ENCODE measurements around the gene PHLDA1. TPM values are rescaled to one million over a fixed set of nuclear protein-coding genes. Genes with fewer than 3 reads are reported as not detected.

Gene PHLDA1
- total and polyA plus RNA-seq, 2 of the 13 experiments (the other 11 are each of a cell fraction or from before 2014, with no cell fraction given) = 33.8 to 41.0 TPM

DNA sequence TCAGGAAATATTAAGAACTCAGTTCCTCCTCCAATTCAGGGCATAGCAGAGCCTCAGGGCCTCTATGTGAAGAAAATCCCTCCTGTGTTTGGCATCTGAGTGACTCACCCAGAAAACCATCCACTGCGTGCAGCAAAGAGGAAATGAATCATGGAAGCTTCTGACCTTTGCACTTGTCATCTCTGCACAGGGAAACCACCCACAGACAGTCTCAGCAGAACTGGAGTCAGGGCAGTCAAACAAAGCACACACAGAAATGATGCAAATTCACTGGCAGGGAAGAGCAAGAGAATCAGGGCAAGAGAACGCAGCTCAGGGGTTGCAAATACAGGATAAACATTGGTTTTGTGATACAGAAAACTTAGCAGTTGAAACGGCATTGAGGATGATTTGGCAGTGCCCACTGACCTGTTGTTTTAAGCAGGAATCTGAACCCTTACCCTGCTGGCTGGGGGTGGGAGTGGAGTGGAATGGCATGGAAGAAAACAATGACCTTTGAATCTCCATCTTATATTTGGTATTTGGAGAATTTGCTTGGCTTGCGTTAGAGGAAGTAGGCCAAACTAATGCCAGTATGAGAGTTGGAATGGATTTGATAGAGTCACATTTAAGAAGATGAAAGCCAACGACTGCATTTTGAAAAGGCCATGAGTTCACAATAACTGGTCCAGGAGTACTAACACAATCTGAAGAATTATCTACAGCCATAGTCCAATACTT is 53.5 kb downstream of the PHLDA1 start (continued):
- TF ChIP-seq, protein P1, sequence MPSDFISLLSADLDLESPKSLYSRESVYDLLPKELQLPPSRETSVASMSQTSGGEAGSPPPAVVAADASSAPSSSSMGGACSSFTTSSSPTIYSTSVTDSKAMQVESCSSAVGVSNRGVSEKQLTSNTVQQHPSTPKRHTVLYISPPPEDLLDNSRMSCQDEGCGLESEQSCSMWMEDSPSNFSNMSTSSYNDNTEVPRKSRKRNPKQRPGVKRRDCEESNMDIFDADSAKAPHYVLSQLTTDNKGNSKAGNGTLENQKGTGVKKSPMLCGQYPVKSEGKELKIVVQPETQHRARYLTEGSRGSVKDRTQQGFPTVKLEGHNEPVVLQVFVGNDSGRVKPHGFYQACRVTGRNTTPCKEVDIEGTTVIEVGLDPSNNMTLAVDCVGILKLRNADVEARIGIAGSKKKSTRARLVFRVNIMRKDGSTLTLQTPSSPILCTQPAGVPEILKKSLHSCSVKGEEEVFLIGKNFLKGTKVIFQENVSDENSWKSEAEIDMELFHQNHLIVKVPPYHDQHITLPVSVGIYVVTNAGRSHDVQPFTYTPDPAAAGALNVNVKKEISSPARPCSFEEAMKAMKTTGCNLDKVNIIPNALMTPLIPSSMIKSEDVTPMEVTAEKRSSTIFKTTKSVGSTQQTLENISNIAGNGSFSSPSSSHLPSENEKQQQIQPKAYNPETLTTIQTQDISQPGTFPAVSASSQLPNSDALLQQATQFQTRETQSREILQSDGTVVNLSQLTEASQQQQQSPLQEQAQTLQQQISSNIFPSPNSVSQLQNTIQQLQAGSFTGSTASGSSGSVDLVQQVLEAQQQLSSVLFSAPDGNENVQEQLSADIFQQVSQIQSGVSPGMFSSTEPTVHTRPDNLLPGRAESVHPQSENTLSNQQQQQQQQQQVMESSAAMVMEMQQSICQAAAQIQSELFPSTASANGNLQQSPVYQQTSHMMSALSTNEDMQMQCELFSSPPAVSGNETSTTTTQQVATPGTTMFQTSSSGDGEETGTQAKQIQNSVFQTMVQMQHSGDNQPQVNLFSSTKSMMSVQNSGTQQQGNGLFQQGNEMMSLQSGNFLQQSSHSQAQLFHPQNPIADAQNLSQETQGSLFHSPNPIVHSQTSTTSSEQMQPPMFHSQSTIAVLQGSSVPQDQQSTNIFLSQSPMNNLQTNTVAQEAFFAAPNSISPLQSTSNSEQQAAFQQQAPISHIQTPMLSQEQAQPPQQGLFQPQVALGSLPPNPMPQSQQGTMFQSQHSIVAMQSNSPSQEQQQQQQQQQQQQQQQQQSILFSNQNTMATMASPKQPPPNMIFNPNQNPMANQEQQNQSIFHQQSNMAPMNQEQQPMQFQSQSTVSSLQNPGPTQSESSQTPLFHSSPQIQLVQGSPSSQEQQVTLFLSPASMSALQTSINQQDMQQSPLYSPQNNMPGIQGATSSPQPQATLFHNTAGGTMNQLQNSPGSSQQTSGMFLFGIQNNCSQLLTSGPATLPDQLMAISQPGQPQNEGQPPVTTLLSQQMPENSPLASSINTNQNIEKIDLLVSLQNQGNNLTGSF (CRISPR knock-in tag; IDR thresholded peaks at IDR 0.05) = no peak
- 0 out of 2 replicates have a peak, but pooled peaks have one; percentile 33 for TF ChIP-seq MAF1 (CRISPR knock-in tag; IDR thresholded peaks at IDR 0.05; ENCODE audit: borderline replicate concordance)
- TF ChIP-seq RFX5 (IDR thresholded peaks at IDR 0.05; ENCODE audit: low read depth, low read length) = no peak
- peak; percentile 97 for TF ChIP-seq ERF (CRISPR knock-in tag; IDR thresholded peaks at IDR 0.05)
- no peak for TF ChIP-seq GPN1 (CRISPR knock-in tag; IDR thresholded peaks at IDR 0.05; ENCODE audit: borderline replicate concordance)
- no peak for TF ChIP-seq CBX2 (IDR thresholded peaks at IDR 0.05; ENCODE audit: low read depth, low read length)
- no peak for TF ChIP-seq CBX2 (CRISPR knock-in tag; IDR thresholded peaks at IDR 0.05; ENCODE audit: low read depth)
- TF ChIP-seq NFATC3 (CRISPR knock-in tag; IDR thresholded peaks at IDR 0.05) = peak; percentile 65; the same call in 1 of the 2 replicates
- no peak for TF ChIP-seq ZNF326 (CRISPR knock-in tag; IDR thresholded peaks at IDR 0.05; ENCODE audit: borderline replicate concordance)
- TF ChIP-seq, protein P2, sequence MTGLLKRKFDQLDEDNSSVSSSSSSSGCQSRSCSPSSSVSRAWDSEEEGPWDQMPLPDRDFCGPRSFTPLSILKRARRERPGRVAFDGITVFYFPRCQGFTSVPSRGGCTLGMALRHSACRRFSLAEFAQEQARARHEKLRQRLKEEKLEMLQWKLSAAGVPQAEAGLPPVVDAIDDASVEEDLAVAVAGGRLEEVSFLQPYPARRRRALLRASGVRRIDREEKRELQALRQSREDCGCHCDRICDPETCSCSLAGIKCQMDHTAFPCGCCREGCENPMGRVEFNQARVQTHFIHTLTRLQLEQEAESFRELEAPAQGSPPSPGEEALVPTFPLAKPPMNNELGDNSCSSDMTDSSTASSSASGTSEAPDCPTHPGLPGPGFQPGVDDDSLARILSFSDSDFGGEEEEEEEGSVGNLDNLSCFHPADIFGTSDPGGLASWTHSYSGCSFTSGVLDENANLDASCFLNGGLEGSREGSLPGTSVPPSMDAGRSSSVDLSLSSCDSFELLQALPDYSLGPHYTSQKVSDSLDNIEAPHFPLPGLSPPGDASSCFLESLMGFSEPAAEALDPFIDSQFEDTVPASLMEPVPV (CRISPR knock-in tag; IDR thresholded peaks at IDR 0.05) = no peak
- no peak for TF ChIP-seq ZNF44 (CRISPR knock-in tag; IDR thresholded peaks at IDR 0.05)
- no peak for TF ChIP-seq GLI4 (CRISPR knock-in tag; IDR thresholded peaks at IDR 0.05; ENCODE audit: borderline replicate concordance)
- TF ChIP-seq NFRKB (IDR thresholded peaks at IDR 0.05) = no peak
- peak; percentile 64; the same call in 1 of the 2 replicates for TF ChIP-seq ZNF230 (CRISPR knock-in tag; IDR thresholded peaks at IDR 0.05)
- TF ChIP-seq TBL1XR1 (IDR thresholded peaks at IDR 0.05; ENCODE audit: borderline replicate concordance, low read length, partially characterized antibody) = peak; percentile 93
- TF ChIP-seq TGIF2 (CRISPR knock-in tag; IDR thresholded peaks at IDR 0.05) = no peak; the same call in 1 of the 2 replicates
- no peak for TF ChIP-seq ZNF616 (CRISPR knock-in tag; IDR thresholded peaks at IDR 0.05; ENCODE audit: low read depth)
- TF ChIP-seq ZNF768 (CRISPR knock-in tag; IDR thresholded peaks at IDR 0.05) = no peak
- TF ChIP-seq, protein P3, sequence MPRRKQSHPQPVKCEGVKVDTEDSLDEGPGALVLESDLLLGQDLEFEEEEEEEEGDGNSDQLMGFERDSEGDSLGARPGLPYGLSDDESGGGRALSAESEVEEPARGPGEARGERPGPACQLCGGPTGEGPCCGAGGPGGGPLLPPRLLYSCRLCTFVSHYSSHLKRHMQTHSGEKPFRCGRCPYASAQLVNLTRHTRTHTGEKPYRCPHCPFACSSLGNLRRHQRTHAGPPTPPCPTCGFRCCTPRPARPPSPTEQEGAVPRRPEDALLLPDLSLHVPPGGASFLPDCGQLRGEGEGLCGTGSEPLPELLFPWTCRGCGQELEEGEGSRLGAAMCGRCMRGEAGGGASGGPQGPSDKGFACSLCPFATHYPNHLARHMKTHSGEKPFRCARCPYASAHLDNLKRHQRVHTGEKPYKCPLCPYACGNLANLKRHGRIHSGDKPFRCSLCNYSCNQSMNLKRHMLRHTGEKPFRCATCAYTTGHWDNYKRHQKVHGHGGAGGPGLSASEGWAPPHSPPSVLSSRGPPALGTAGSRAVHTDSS (CRISPR knock-in tag; conservative IDR thresholded peaks at IDR 0.05) = no peak
- TF ChIP-seq, protein P4, sequence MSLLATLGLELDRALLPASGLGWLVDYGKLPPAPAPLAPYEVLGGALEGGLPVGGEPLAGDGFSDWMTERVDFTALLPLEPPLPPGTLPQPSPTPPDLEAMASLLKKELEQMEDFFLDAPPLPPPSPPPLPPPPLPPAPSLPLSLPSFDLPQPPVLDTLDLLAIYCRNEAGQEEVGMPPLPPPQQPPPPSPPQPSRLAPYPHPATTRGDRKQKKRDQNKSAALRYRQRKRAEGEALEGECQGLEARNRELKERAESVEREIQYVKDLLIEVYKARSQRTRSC (CRISPR knock-in tag; IDR thresholded peaks at IDR 0.05; ENCODE audit: low read depth) = no peak
- TF ChIP-seq SAFB2 (CRISPR knock-in tag; IDR thresholded peaks at IDR 0.05; ENCODE audit: borderline replicate concordance, low read depth) = no peak
